GM21619 (cell line): ENCODE measurements around the gene NACAD.
"Not testable (repeated sequence)": the region's sequence is repeated elsewhere in the genome, so short reads cannot be mapped to it uniquely, and the experiment has no call there.

Experiments used
- ATAC-seq: cut with Tn5 transposase; IDR thresholded peaks from one replicate; pipeline ENCODE4 v1.9.1; 2021; ENCODE audit not compliant: unreplicated experiment

NACAD gene

DNA sequence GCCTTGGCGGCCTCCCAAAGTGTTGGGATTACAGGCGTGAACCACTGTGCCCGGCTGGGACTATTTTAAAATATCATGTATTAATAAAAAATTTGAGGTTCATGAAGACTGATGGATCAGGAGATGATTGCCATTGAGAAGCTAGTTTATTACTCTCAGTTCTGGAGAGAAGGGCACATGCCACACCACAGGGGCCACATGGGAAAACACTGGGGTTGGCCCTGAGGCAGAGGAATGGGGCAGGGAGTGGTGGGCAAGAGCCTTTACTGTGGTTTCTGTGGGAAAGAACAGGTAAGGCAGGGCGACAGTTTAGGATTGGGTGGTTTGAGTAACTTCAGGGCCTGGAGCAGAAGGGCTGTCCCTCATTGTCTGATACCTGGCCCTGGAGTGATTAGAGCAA is 29.5 kb upstream of the NACAD start:
- no peak for ATAC-seq

DNA sequence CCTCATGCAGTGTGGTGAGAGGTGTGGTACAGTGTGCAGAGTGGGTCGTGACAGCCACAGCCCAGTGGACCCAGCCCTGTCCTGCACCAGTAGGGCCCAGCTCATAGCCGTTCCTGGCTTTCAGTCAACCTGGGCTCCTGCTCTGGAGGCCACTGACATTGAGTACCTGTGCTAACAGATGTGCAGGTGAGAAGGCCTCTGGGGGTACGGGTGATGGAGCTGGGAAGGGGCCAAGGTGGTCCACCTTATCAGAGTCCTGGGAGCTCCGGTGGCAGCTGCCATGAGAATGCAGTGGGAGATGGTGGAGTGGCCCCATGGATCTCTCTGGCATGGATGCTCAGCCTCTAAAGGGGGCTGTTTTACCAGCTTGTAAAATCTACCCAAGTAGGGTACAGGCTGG is 28.8 kb upstream of the NACAD start:
- ATAC-seq: no peak

DNA sequence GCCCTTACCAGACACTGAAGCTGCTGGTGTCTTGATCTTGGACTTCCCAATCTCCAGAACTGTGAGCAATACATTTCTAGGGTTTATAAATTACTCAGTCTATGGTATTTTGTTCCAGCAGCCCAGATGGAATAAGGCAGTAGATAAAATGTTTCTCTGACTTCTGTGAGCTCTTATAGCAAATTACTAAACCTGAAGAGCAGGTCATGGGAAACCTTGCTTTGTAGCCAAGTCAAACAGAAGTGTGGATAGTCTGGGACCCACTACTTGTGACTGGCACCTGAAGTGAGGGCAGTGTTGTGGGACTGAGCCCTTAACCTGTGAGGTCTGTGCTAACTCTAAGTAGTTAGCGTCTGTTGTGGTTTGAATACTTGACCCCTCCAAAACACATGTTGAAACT is 27.3 kb upstream of the NACAD start:
- no peak for ATAC-seq

GRCh38 chr7:45114926-45115325 is 26.2 kb upstream of the NACAD start:
- no peak for ATAC-seq

DNA sequence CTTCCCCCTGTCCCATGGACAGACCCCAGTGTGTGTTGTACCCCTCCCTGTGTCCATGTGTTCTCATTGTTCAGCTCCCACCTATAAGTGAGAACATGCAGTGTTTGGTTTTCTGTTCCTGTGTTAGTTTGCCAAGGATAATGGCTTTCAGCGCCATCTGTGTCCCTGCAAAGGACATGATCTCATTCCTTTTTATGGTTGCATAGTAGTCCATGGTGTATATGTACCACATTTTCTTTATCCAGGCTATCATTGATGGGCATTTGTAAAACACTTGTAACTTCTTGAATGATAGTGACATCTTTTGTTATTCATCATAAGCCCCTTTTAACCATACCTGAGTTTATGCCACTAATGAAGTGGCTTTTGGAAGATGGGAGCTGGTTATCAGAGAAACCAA is 25.5 kb upstream of the NACAD start:
- not testable (repeated sequence) for ATAC-seq

DNA sequence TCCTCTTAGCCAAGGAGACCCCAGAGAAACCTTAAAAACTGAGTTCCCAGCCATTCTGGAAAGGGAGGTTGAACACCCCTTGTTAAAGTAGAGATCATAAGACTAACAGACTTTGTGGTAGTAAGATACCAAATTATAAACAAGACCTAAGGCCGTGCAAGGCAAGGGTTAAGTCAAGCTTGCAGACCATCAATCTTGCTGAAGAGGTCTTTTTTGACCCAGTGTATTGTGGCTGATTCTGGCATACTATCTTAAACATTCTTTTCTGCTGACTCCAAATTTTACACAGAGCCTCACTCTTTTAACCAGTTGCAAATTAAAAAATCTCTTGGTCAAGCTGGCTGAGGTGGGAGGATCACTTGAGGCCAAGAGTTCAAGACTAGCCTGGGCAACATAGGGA is 23.9 kb upstream of the NACAD start:
- ATAC-seq: no peak

- peak; percentile 96 for ATAC-seq
These were observed 22.8 kb upstream of the NACAD start, which contains the start of gene TBRG4 for GRCh38 chr7:45111298-45112223. TSS of gene TBRG4 (minus strand) at chr7:45111697. CDS start at chr7:45109237, 2,460 bp downstream.

DNA sequence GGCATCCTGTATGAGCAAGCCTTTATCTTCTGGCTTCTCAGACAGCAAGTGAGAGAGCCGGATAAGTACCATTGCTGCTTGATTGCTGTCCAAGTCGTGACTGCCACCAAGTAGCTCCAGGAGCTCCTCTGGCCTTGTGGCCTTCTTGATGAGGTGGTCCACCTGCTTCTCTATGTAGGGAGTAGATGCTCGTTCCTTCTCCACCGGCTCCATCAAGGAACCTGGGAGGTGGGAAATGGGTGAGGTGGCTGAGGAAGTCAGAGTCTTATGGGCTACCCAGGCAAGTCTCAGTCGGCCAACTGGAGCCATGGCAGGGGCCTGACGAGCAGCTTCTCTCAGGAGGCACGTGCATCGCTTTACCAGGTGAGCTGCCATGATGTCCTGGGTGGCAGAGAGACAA is 20.1 kb upstream of the NACAD start:
- no peak for ATAC-seq

GRCh38 chr7:45107356-45107755 is 18.6 kb upstream of the NACAD start:
- no peak for ATAC-seq

DNA sequence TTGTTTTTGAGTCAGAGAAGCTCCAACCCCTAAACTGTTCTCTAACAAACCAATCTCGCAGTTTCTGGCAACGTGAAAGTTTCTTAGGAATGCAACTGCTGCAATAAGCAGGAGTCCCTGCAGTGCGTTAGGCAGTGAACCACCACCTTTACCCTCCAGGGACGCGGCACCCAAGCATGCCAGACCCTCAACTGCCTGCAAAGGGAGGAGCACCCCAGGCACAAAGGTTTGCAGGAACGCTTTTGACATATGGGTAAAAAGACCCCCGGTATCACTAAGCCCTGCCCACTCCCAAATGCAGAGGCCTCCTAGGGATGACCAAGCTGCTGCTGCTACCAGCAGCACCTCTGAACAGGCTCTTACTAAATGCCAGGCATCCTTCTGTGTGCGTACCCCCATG is 18.1 kb upstream of the NACAD start:
- ATAC-seq: no peak

DNA sequence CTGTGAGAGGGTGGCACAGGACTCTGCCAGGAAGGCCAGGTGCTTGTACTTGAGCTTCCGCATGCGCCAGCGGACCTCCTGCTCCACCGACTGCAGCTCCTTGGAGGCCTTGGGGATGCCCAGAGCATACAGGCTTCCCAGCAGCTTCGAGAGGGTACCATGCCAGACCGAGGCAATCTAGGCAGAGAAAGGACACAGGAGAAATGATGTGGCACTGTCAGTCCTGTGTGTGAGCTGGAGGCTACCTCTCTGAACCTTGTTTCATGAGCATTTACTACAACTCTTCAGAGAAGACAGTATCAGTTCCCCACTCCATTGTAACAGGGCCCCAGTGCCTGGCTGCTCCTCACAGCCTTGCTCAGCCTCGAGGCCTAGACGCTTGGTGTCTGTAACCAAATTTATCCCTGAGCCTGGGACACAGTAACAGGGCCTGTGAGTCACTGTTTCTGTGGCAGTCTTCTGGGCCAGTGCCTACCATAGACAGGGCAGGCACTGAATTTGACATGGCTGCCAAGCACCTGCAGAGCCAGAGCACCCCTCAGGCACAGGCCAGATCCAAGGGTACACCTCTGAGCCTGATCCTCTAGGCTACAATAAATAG is 16.9 kb upstream of the NACAD start:
- no peak for ATAC-seq

DNA sequence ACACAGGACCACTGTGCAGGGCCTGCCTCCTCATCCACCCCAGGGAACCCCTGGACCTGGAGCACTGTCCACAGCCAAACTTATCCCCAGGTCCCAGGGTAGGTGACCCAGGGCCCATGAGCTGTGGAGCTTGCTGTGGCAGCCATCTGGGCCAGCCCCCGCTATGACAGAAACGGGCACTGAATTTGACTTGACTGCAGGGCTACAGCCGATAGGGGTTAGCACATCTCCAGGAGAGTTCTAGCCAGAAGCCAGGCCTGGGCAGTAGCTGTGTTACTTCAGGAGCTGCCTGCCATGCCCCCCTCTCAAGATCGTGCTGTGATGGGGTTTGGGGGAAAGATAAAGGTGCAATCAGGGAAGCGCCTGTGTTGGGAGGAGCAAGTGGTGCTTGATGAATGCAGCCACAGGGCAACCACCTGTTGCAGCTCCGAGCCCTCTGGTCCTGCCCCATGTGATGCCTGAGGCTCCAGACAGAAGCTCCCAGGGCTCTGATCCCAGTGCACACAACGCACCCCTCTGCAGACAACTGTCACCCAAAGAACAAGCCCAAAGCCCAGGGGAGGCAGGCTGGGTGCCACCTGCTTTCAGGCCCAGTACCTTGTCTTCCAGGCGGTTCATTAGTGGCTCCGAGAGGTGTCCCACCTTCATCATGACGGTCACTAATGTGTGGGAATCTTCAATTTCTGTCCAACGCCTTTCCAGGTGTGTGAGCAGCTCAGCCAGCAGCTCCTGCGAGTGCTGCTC is 16.2 kb upstream of the NACAD start:
- ATAC-seq: no peak

DNA sequence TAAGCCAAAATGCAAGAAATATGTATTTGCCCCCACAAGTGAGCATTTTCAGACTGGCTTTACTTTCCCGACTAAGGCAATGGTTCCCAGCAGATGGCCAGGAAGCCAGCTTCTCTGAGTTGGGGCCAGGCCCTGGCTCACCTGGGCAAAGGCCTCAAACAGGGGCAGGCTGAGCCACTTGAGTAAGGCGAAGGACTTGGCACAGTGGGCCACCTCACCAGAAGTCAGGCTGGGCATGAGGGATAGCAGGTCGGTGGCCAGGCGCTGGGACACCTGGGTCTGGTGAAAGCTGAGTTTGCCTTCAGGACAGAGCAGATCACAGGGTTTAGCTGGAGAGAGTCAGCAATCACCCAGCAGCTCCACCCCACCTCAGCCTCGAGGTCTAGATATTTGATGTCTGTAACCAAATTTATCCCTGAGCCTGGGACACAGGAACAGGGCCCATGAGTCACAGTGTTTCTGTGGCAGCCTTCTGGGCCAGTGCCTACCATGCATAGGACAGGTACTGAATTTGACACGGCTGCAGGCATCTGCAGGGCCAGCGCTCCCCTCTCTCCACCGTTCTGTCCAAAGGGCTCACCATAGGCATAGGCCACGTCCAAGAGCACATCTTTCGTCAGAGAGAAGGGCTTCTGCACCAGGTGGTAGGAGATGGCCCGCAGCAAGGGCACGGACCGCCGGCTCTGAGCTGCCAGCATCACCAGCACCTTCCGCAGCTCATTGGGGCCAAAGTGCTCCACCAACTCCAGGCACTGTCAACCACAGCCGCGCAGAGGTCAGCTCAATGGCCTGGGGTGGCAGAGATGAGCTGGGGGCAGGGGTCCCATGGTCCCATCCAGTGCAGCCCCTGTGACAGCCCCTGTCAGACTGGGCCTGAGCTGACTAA is 15.4 kb upstream of the NACAD start:
- ATAC-seq: no peak

DNA sequence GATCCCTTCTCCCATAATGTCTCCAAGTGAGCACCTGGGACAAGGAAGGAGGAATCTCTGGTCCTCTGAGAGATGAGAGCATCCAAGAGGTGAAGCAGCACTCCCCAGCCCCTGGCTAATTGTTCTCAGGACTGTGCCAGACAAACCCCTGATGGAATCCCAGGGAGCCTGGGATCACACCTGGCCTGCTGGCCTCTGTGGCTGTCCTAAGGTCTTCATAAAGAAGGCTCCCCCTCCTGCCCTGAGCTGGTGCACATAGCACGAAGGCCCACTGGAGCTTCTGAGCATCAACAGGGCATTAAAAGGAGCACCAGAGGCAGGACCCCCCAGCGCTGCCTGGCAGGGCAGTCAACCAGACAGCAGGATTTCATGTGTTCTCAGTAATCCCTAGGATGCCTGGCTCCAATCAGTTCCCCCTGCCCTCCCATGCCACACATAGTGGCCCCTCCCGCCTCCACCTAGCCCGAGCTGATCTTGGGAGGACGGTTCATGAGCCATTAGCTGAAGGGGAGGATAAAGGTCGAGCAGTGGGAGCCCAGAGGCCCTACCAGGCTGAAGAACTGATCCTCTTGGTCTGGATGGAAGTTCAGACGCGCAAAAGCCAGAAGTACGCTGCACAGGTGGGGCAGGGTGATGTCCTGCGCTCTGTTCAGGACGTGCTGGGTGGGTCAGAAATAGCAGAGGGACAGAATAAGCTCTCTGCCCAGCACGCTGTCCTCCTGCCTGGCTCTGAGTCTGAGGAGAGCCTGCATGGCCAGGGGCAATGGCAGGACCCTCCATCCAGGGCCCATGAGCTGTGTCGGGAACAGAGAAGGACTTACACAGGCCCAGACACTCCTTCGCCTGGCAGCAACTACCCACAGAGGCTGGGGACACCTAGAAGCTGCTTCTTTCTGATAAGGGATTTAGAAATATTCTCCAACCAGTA is 14.3 kb upstream of the NACAD start:
- no peak for ATAC-seq

DNA sequence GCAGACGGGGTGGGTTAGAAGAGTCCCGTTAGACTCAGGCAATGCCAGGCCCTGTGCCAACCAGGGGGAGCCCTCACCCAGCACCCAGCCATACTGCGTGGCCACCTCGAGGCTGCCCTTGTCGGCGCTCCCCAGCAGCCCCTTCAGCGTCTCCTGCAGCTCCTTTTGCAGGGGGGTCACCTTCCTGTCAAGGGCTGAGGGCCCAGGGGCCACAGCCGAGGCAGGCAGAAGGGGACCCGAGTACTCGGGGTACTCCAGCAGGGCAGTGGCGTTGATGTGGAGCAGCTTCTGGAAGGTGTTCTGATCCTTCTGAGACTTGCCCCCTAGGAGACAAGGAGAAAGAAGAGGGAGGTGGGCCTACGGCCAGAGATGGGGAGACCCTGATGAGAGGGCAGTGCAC is 13.0 kb upstream of the NACAD start:
- ATAC-seq: no peak

GRCh38 chr7:45100761-45101480 is 12.2 kb upstream of the NACAD start:
- no peak for ATAC-seq

GRCh38 chr7:45099891-45100760 is 11.4 kb upstream of the NACAD start:
- ATAC-seq: no peak
